ENCODE results near the gene EML6. TPM values are rescaled to one million over a fixed set of nuclear protein-coding genes. Genes with fewer than 3 reads are reported as not detected.
A peak's percentile ranks its signal among the peaks of the same experiment; 100 is the strongest.

Gene EML6
- total and polyA plus RNA-seq, 2 of the 13 experiments (the other 11 are each of a cell fraction or from before 2014, with no cell fraction given) = 17.2 to 32.4 TPM

DNA sequence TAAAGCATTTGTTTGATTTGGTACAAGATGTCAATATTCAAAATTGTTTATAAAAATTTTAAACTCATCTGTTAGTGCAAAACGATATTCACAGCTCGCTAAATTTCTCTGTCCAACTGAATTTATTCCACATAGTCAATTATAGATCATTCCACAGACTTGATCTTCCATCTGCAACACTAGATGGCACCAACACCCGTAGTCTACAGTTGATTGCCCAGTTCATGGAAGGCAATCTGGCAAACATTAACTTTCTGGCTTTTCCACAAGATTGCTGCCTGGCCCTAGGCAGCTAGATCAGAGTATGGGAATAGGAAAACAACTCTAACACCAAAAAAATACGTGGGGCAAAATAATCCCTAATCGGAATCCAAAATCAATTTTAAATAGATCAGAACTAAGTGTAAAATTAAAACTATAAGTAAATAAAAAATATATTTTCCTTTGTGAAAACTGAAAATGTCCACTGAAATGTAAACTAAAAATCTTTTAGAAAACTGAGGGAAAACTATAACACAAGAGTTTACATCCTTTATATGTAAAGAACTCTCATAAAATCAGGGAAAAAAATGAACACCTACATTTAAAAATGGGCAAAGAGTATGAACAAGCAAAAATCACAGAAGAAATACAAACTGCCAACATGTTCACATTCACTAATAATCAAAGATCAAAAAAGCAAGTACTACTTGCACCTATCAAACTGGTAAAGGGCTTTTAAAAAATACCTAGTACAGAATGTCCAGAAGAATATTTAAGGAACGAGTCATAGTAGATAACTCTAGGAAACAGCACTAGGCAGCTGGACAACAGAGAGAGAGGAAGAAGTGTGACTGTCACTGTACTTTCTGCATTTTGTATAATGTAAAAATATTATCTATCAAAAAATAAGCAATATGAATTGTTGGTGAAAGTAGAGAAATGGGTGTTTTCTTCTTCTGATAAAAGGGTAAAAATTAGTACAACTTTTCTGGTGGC is 291.8 kb downstream of the EML6 start:
- BruUV-seq (replicated peaks) = no TSS peak
- in situ Hi-C loops (cut with HindIII; ENCODE audit: extremely low pct_ligation_motif_present, low pct_unique_long_range_greater_than_20kb) (loop anchor here (5.0 kb wide), 1 partner anchor 152 kb away; no protein-coding TSS in a partner anchor), intact Hi-C loops (cut with micrococcal nuclease; ENCODE audit: unreplicated experiment) (loop anchor here (1.0 to 10.0 kb wide), 7 partner anchors 14 to 500 kb away; partner anchors contain the start of genes CFAP36, CLHC1, RPS27A and RTN4)
- Histone ChIP-seq H3K4me1 (ENCODE audit: insufficient read depth, low read length) (peaks cover 67% of the 10 kb centered on the region), H2AFZ (ENCODE audit: low read length) (no peak overlapping the region), H3K4me2 (ENCODE audit: low read depth, low read length) (peak overlapping the region; percentile 59), H3K27me3 (ENCODE audit: control insufficient read depth in 1 of 2, insufficient read depth in 2 of 2, low read length in 2 of 2) (no peaks in the 10 kb centered on the region), H4K20me1 (ENCODE audit: insufficient read depth, low read length) (peaks cover 5% of the 10 kb centered on the region; the same call in 1 of the 2 replicates), H3K27ac (ENCODE audit: extremely low read length, insufficient read depth, low read length) (peak overlapping the region; percentile 13), H3K4me3 (replicated peaks in 1 of 3; ENCODE audit: insufficient read depth in 1 of 3, low read depth in 2 of 3, low read length in 3 of 3) (peak overlapping the region in 2 of 3 experiments; percentile 10 to 13; a peak in 2 of 6 replicates), H3K36me3 (replicated peaks in 1 of 2; ENCODE audit: control insufficient read depth in 1 of 2, insufficient read depth in 2 of 2, low read length in 2 of 2) (peaks cover 0 to 7% of the 10 kb centered on the region in 2 experiments; a peak in 2 of 5 replicates), H3K9ac (ENCODE audit: insufficient read depth, low read depth, low read length) (no peak overlapping the region), H3K9me3 (ENCODE audit: low read length) (no peaks in the 10 kb centered on the region), H3K79me2 (ENCODE audit: insufficient read depth, low read length) (peaks cover 98% of the 10 kb centered on the region)
- FAIRE-seq (peak; percentile 83), ATAC-seq (peak; percentile 98), DNase-seq (ENCODE audit: low spot score) (peak; percentile 91)
- 4% methylated on average over 6 of the region's 6 CpGs for WGBS (ENCODE audit: low lambda C conversion rate)
- ChIA-PET CTCF (ENCODE audit: low intra/inter-chr PET ratio, low total read pairs) (interaction anchor here (0.6 to 2.5 kb wide), 5 partner anchors 34 to 160 kb away, joined by 3 to 34 read pairs (median 11); partner anchors contain the start of gene RTN4), POLR2A (interaction anchor here (1.2 to 3.1 kb wide), 2 partner anchors 33 to 36 kb away, joined by 6 to 18 read pairs; partner anchors contain the start of gene RTN4)
- peak; percentile 72; the same call in 1 of the 2 replicates for TF ChIP-seq ERF (CRISPR knock-in tag; IDR thresholded peaks at IDR 0.05)
- TF ChIP-seq ESRRA (CRISPR knock-in tag; IDR thresholded peaks at IDR 0.05; ENCODE audit: low read depth) = no peak
- TF ChIP-seq IRX3 (CRISPR knock-in tag; IDR thresholded peaks at IDR 0.05; ENCODE audit: borderline replicate concordance, low read depth) = no peak
- TF ChIP-seq ZNF644 (CRISPR knock-in tag; IDR thresholded peaks at IDR 0.05; ENCODE audit: low read depth) = peak; percentile 71; the same call in 1 of the 2 replicates
- TF ChIP-seq GATAD1 (CRISPR knock-in tag; IDR thresholded peaks at IDR 0.05) = peak; percentile 51
- TF ChIP-seq SOX5 (CRISPR knock-in tag; IDR thresholded peaks at IDR 0.05; ENCODE audit: borderline replicate concordance) = peak; percentile 34; the same call in 1 of the 2 replicates
- TF ChIP-seq HMGA1 (CRISPR knock-in tag; conservative IDR thresholded peaks at IDR 0.05) = no peak
- TF ChIP-seq, protein P1, sequence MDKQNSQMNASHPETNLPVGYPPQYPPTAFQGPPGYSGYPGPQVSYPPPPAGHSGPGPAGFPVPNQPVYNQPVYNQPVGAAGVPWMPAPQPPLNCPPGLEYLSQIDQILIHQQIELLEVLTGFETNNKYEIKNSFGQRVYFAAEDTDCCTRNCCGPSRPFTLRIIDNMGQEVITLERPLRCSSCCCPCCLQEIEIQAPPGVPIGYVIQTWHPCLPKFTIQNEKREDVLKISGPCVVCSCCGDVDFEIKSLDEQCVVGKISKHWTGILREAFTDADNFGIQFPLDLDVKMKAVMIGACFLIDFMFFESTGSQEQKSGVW (CRISPR knock-in tag; IDR thresholded peaks at IDR 0.05; ENCODE audit: borderline replicate concordance) = no peak
- TF ChIP-seq HDAC2 (CRISPR knock-in tag; IDR thresholded peaks at IDR 0.05) = peak; percentile 50; the same call in 1 of the 2 replicates
- TF ChIP-seq KMT2A (CRISPR knock-in tag; IDR thresholded peaks at IDR 0.05) = 0 out of 2 replicates have a peak, but pooled peaks have one; percentile 53
- no peak for TF ChIP-seq CBX2 (IDR thresholded peaks at IDR 0.05; ENCODE audit: low read depth, low read length)
- TF ChIP-seq CBX2 (CRISPR knock-in tag; IDR thresholded peaks at IDR 0.05; ENCODE audit: low read depth) = no peak
- TF ChIP-seq KAT8 (CRISPR knock-in tag; IDR thresholded peaks at IDR 0.05) = peak; percentile 60; the same call in 1 of the 2 replicates
- no peak for TF ChIP-seq ARNT2 (CRISPR knock-in tag; IDR thresholded peaks at IDR 0.05; ENCODE audit: low read depth)
- TF ChIP-seq, protein P2, sequence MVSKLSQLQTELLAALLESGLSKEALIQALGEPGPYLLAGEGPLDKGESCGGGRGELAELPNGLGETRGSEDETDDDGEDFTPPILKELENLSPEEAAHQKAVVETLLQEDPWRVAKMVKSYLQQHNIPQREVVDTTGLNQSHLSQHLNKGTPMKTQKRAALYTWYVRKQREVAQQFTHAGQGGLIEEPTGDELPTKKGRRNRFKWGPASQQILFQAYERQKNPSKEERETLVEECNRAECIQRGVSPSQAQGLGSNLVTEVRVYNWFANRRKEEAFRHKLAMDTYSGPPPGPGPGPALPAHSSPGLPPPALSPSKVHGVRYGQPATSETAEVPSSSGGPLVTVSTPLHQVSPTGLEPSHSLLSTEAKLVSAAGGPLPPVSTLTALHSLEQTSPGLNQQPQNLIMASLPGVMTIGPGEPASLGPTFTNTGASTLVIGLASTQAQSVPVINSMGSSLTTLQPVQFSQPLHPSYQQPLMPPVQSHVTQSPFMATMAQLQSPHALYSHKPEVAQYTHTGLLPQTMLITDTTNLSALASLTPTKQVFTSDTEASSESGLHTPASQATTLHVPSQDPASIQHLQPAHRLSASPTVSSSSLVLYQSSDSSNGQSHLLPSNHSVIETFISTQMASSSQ (IDR thresholded peaks at IDR 0.05; ENCODE audit: low read depth) = peak; percentile 93
- TF ChIP-seq, protein P2 (CRISPR knock-in tag; IDR thresholded peaks at IDR 0.05; ENCODE audit: borderline replicate concordance) = peak; percentile 95
